Measurements from ENCODE around the gene EED. TPM values are rescaled to one million over a fixed set of nuclear protein-coding genes. Genes with fewer than 3 reads are reported as not detected.

Gene EED
- total RNA-seq, 4 donors from 2014 or later: 25.5 to 46.0 (median 33.0) TPM

DNA sequence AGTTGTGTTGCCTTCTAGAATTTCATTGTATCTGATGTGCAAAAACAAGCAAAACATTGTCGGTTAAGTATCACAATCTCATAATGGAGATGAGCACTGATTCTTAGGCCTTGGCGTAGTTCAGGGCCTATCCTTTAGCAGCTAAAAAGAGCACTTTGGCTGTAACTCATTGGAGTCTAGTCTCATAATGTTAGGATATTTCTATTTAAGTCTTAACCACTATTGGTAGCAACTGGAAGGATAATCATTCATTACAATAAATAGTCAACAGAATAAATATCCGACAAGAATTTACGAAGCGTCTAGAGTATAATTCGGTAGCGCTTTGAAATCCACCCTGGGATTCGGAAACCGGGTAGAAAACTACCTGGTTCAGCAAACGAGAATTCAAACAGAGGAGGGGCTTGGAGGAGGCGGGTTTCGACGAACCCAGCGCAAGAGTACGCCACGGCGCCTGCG, 461 bp upstream of the EED start:
- intact Hi-C loops (cut with DNase I): no loop called here
- H3K4me3 ChIP-seq (replicated peaks in 1 of 3): peak overlapping the region in 2 of 3 donors; percentile 60 to 83
- WGBS, 2 donors: 3% methylated on average over 18 of the region's 18 CpGs
- H3K36me3 ChIP-seq: no peaks in the 10 kb centered on the region
- H3K9me3 ChIP-seq: no peaks in the 10 kb centered on the region
- H3K27ac ChIP-seq: peak overlapping the region; percentile 96 to 99 (median 98)
- no peaks in the 10 kb centered on the region for H3K27me3 ChIP-seq
- H3K4me1 ChIP-seq: peaks cover 15 to 23% of the 10 kb centered on the region in 2 donors
- TF ChIP-seq, protein P1, sequence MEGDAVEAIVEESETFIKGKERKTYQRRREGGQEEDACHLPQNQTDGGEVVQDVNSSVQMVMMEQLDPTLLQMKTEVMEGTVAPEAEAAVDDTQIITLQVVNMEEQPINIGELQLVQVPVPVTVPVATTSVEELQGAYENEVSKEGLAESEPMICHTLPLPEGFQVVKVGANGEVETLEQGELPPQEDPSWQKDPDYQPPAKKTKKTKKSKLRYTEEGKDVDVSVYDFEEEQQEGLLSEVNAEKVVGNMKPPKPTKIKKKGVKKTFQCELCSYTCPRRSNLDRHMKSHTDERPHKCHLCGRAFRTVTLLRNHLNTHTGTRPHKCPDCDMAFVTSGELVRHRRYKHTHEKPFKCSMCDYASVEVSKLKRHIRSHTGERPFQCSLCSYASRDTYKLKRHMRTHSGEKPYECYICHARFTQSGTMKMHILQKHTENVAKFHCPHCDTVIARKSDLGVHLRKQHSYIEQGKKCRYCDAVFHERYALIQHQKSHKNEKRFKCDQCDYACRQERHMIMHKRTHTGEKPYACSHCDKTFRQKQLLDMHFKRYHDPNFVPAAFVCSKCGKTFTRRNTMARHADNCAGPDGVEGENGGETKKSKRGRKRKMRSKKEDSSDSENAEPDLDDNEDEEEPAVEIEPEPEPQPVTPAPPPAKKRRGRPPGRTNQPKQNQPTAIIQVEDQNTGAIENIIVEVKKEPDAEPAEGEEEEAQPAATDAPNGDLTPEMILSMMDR (IDR thresholded peaks at IDR 0.05): peak in 1 of 6 experiments; percentile 4
- TF ChIP-seq POLR2A (IDR thresholded peaks at IDR 0.05): no peak
- peak; percentile 90 for DNase-seq

- Histone ChIP-seq H3K36me3 (no peaks in the 10 kb centered on the region), H3K27ac (peak overlapping the region in 2 of 3 donors; percentile 98 to 99), H3K4me1 (peaks cover 15 to 23% of the 10 kb centered on the region in 2 donors), H3K27me3 (no peaks in the 10 kb centered on the region), H3K4me3 (replicated peaks in 1 of 3) (peak overlapping the region; percentile 15 to 87 (median 60)), H3K9me3 (no peaks in the 10 kb centered on the region)
- DNase-seq: peak in 1 of 2 donors; percentile 5
- no peak for TF ChIP-seq POLR2A (IDR thresholded peaks at IDR 0.05)
- TF ChIP-seq, protein P1 (IDR thresholded peaks at IDR 0.05): no peak
- intact Hi-C loops (cut with DNase I): no loop called here
- 1 to 2% methylated on average over 38 of the region's 38 CpGs for WGBS, 2 donors
These were observed 1.1 kb downstream of the EED start for GRCh38 chr11:86245369-86246292.

DNA sequence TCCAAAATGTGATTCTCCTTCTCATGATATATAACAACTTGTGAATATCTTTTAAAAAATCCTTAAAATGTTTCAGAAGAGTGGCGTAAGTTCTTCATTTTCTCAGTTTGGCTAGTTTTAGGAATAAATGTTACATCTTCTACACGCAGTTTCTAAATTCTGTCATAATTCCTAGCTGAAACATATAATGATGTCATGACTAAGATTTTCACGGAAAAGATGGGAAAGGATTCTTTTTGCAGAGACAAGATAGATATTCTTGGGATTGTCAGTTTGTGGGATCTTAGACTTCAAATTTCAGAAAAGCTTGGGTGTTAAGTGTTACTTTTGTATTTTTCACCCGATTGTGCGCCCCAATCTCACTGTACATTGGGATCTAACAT, 1.7 kb downstream of the EED start:
- TF ChIP-seq, protein P1 (IDR thresholded peaks at IDR 0.05): no peak
- no peak for TF ChIP-seq POLR2A (IDR thresholded peaks at IDR 0.05)
- Histone ChIP-seq H3K36me3 (no peaks in the 10 kb centered on the region), H3K4me3 (replicated peaks in 1 of 3) (peak overlapping the region in 1 of 3 donors; percentile 60), H3K9me3 (no peaks in the 10 kb centered on the region), H3K27ac (no peak overlapping the region), H3K4me1 (peaks cover 15 to 23% of the 10 kb centered on the region in 2 donors), H3K27me3 (no peaks in the 10 kb centered on the region)
- intact Hi-C loops (cut with DNase I): no loop called here
- no peak for DNase-seq
- WGBS, 2 donors: 69 to 72% methylated on average over 5 of the region's 5 CpGs

DNA sequence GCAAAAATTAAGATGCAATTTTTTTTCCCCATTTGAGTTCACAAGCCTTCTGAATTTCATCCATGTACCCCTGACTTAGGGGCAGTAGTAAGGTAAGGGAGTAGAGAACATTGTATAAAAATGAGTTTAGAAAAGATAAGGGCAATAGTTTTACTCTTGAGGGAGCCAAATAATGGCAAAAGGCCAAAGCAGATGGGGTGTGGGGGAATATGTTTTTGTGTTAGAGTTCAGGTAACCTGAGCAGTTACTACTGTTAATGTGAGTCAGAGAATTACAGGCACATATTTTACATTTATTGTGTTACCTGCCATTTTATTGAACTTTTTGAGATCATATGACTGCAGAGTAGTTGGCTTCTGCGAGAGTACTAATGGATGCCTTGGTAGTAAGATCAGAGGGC, 3.1 kb downstream of the EED start:
- H3K27me3 ChIP-seq: no peaks in the 10 kb centered on the region
- H3K36me3 ChIP-seq: no peaks in the 10 kb centered on the region
- TF ChIP-seq, protein P1 (IDR thresholded peaks at IDR 0.05): no peak
- TF ChIP-seq POLR2A (IDR thresholded peaks at IDR 0.05): no peak
- WGBS, 2 donors: 86 to 96% methylated on average over 1 of the region's 1 CpG
- no peak for DNase-seq
- intact Hi-C loops (cut with DNase I): no loop called here
- no peaks in the 10 kb centered on the region for H3K9me3 ChIP-seq
- H3K27ac ChIP-seq: no peak overlapping the region
- no peak overlapping the region for H3K4me3 ChIP-seq (replicated peaks in 1 of 3)
- peaks cover 15 to 23% of the 10 kb centered on the region in 2 donors for H3K4me1 ChIP-seq

DNA sequence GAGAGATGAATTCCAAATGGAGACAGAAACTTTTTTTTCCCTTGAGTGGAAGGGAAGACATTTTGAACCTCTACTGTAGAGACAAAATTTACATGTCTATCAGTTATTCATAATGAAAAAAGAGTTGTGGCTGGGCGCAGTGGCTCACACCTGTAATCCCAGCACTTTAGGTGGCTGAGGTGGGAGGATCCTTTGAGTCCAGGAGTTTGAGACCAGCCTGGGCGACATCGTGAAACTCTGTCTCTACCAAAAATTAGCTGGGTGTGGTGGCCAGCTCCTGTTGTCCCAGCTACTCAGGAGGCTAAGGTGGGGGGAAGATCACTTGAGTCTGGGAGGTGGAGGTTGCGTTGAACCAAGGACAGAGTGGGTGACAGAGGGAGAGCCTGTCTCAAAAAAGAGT, 4.1 kb downstream of the EED start:
- Histone ChIP-seq H3K4me3 (replicated peaks in 1 of 3) (no peak overlapping the region), H3K36me3 (no peaks in the 10 kb centered on the region), H3K4me1 (peaks cover 15 to 23% of the 10 kb centered on the region in 2 donors), H3K27ac (no peak overlapping the region), H3K27me3 (no peaks in the 10 kb centered on the region), H3K9me3 (no peaks in the 10 kb centered on the region)
- DNase-seq: no peak
- intact Hi-C loops (cut with DNase I): no loop called here
- 93 to 95% methylated on average over 4 of the region's 4 CpGs for WGBS, 2 donors
- TF ChIP-seq, protein P1 (IDR thresholded peaks at IDR 0.05): no peak
- TF ChIP-seq POLR2A (IDR thresholded peaks at IDR 0.05): no peak

All from thyroid gland (tissue), 4 donors.